NCI-H1105 (cell line): ENCODE results near the gene AKNA.

Experiments
- DNase-seq: peaks from one replicate; lab custom pipeline; 2025; lab: John Stamatoyannopoulos, UW

AKNA gene

DNA sequence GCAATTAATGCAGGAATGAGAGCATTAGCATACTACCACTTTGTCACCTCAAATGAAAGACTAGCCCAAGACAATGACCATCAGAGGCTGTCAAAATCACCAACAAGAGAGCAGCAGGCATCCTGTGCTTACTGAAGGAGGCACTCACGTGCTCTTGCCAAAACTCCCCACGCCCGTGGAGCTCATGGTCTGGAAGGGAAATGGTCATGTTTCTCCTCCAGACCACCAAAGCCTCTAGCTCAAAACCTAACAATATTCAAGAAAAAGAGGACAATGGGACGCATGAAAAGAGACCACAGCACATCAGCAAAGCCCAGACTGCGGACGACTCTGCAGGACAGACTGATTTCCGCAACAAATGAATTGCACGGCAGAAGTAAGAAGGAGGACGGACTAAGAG, 12.8 kb downstream of the AKNA start:
- no peak for DNase-seq

DNA sequence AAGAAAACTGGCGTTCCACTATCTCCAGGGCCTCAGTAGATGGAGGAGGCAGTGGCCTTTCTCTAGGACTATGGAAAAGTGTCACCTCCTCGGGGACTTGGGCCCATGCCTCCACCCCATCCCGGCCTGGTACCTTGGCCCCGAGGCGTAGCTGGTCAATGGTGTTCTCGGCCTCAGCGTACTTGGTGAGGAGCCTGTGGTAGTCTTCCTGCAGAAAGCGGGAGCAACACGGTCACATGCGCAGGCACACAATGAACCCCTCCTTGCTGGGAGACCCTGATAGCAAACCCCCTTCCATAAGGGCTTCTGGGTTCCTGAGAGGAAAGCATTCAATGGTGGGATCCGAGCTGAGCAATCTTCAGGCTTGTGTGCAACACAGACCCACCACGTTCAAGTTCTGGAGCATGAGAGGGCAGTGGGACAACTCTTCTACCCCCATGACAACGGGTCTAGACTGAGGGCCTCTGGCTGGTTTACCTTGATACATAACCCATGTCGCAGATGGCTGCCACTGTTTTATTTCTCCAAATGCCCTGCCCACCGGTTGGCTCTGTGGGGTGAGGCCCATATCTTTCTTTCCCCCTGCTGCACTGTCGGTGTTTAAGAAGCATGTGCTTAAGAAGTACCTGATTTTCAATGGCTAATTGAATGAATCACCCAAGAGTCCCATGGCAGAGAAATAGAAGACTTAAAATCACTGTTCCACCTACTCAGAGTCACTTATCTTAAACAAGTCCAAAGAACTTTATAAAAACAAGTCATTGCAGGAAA, 13.6 kb downstream of the AKNA start:
- DNase-seq: no peak

DNA sequence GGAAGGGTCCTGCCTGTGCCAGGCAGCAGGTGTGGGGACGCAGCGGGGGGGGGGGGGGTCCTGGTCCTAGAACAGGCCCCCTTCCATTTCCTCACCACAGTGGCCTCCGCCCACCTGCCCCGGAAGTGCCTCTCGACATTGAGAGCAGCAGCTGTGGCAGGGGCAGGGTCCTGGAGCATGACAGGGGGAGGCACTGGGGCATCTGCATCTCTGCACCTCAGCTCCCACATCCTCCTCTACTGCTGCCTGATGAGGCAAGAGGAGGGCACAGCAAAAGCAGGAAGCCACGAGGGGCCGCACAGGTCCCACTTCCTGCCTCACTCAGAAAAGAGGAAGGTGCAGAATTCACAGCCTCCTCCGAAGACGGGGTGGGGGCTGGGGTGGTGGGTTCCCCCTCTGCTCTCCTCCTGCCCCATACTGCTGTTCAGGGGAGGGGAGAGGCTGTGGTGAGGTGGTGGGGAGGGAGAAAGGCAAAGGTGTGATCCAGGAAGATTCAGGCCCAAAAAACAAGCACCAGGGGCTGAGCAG, 14.8 kb downstream of the AKNA start:
- no peak for DNase-seq

DNA sequence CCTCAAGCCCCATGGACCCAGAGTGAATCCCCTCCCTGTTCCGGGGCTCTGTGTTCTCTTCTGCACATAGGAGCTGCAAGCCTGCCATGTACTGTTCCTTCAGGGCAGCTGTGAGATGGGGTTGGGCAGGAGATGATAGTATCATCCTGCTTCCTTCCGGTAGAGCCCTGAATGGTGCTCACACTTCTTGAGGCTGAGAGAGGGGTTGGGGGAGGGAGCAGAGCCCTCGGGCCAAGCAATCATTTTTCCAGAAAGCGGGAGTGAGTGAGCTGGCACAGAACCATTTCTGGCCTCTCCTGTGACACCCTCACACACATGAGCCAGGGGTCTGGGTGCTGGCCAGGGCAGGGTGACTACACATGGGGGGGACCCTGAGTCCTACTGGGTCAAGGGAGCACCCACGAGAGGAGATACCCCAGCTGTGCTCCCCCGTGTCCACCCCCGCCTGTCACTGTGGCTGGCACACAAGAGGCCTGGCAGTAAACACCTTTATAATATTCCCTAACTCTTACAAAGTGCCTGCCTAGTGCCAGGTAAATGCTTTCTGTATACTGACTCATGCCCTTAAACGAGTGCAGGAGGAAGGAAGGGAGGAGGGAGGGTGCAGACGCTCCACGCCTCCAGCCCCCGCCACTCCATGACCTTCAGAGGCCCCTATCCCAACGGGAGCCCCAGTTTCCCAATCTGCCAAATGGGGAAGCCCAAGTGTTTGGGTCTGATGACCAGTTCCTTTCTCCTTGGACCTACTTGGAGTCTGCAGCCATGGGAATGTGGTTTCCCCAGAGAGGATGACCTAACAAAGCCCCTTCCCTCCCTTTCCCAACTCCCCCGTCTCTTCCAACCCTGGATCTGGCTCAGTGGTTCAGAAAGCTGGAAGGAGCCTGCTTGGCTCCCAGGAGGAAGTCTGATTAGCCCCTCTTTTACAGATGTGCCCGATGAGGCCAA, 15.5 kb downstream of the AKNA start:
- DNase-seq: no peak

DNA sequence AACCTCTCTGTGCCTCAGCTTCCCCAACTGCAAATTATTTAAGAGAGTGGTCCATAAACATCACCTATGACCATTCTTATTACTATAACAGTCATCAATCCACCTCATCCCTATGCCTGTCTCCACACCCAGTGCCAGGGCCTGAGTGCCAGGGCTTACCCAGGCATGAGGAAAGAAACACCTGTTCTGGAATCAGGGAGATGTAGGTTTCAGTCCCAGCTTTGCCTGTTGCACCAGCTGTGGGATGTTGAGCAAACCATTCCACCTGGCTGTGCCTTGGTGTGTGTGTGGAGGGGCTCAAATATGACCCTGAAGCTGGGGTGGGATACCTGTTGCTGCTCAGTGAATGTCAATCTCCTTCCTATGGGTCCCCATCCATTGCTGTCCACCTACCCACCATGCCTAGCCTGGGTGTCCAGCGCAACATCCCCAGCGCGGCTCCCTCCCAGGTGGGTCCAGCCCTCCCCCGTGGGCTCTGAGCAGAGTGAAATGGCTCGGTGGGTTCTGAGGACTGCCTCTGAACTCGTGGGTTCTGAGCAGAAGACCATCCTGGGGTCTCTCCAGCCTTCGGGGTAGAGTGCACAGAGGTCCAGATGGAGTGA, 16.3 kb downstream of the AKNA start:
- DNase-seq: no peak

DNA sequence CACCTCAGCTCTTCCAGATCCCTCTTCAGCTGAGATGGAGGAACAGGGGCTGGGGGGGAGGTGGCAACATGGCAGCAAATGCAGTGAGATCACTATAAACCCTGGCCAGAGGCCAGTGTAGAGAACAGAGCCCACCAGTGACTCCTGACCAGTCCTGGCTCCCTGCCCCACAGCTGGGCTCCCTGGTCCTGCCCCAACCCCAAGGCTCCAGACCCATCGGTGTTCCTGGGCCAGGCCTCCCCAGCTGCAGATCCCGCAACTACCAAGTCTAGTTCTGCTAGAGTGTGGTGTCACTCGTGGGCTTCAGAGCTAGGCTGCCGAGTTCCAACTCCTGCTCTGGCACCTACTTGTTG, 16.8 kb downstream of the AKNA start:
- DNase-seq: no peak

DNA sequence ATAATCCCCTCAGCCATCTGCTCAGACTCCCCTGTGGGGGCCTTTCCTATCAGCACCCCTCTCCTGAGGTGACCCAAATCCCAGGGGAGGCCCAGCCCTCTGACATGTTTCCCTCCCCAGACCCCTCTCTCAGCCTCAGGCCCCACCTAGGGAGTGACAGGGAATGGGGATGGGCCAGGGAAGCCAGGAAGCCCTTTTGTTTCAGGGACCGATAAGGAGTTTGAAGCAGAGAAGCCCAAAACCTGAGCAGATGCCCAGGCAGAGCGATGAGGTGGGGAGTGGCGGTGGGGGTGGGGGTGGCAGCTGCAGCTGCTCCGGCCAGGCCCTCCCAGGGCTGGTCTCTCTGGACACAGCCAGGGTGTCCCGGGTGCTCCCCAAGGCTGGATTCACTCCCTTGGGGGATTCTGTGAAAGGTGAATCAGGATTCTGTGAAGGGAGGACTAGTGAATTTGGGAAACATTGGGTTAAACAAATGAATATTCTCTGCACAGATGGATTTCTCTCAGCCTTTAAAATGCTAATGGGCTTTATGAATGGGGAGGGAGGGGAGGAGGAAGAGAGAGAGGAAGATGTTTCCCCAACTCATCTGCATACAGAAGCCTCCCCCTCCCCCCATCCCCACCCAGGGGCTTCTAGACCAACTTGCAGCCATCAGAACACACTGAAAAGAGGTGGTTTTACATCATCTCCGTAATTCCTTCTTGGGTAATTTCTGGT, 17.4 kb downstream of the AKNA start:
- DNase-seq: no peak

DNA sequence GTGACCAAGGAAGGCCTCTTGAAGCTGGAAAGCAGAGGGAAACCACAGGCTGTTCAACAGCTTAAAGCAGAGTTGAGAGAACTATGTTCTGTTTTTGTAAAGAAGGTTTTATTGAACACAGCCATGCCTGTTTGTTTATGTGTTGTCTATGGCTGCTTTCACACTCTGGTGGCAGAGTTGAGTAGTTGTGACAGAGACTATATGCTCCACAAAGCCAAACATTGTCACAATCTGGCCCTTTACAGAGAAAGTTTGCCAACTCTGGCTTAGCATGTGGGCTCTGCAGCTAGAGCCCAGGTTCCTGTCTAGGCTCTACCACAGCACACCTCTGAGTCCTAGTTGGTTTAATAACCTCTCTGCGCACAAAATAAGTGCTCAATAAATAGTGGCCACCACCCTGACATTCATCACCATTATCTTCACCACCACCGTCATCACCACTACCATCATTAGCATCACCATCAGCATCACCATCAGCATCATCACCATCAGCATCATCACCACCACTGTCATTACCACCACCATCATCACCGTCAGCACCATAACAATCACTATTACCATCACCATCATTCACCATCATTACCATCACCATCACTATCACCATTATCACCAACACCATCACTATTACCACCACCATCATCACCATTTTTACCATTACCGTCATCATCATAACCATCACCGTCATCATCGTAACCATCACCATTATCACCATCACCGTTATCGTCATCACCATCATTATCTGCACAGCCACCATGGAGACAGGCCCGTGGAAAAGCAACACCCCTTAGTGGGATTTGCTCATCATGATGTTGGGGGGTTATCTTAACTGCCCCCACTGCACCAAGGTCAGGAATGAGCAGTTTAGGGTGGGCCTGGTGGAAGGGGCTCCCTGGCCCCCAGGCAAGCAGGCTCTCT, 18.3 kb downstream of the AKNA start:
- no peak for DNase-seq

DNA sequence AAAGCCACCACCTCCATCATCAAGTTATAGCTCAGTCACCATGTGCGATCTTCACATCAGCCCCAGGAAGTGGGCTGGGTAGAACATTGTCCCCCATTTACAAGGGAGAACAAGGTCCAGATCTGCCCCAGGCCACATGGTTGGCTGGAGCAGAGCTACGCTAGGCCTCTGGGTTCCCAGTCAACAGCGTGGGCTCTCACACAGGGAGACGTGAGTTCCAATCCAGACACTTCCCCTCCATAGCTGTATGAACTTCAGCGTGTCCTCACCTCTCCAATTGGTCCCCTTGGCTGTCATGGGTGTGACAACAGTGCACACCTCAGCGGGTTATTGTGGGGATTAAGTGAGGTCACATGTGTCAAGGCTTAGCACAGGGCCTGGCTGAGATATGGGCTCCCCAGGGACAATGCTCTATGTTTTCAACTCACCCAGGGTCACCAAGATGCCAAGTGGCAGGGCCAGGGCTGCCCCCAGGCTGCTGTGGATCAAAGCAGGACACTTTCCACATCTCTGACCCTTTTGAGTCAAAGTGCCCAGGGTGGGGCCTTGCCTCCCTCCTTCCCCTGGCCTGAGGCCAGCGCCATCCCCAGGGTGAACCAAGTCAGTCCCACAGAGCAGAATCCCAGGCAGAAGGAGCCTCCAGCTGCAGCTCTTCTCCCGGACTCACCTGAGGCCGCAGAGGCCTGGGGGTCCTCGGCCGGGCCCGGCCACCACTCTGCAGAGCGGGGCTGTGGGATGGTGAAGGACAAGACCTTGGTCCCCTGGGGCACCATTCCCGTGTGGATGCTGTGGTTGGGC, 19.8 kb downstream of the AKNA start:
- no peak for DNase-seq

DNA sequence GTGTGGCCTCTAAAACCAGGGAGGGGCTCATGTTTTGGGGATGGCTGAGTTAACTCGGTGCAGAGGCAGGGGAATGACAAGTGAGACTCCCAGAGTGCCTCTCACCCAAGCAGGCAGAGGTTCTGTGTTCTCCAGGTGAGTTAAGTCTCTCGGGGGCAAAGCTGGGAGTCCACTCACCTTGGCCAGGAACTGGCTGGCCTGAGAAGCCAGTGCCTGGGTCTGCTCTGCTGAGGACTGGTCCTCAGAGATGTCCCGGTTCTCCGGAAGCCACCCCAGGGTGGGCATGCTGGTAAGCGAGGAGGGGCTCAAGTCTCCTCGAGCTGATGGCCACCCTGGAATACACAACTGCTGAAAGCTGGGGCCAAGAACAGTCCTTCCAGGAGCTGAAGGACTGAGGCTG, 20.4 kb downstream of the AKNA start:
- no peak for DNase-seq

DNA sequence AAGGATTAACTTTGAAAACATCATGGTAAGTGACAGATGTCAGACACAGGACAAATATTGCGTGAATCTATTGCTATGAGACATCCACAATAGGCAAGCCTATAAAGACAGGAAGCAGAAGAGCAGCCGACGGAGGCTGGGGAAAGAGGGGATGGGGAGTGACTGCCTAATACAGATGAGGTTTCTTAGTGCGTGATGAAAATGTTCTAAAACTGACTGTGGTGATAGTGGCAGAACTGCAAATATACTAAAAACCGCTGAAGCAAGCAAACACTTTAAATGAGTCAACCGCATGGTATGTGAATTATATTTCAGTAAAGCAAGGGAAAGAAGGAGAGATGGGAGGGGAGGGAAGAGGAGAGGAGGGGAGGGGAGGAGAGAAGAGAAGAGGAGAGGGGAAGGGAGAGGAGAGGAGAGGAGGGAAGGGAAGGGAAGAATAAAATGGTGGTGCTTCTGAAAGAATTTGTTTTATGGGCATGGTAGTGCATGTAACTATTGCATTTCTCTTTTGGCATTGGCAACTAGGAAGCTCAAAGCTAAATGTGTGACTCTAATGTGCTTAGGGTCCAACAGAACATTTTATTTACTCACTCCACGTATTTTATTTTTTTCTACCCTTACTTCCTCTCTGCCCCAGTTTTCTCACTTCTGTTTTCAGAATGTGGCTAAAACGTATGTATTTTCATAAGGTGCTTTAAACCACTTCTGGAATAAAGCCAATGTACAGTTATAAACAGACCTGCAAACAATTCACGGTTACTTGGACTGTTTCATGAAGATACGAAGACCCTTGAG, 21.3 kb downstream of the AKNA start:
- DNase-seq: no peak

DNA sequence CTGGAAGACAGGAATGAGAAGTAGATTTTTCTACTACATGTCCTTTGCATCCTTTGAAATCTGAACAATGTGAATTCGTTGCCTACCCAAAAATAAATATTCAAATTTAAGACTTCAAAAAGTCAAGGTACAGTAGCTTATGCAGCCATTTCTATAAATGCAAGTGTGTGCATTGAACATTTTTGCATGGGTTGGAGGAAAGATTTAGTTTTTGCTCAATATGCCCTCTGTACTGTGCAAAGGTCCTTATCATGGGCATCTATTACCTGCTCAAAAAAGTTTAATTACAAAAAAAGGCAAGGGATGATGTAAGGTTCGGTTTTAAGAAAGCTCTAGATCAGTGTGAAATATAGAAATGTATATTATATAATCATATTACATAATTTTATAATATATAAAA, 22.6 kb downstream of the AKNA start:
- DNase-seq: no peak

DNA sequence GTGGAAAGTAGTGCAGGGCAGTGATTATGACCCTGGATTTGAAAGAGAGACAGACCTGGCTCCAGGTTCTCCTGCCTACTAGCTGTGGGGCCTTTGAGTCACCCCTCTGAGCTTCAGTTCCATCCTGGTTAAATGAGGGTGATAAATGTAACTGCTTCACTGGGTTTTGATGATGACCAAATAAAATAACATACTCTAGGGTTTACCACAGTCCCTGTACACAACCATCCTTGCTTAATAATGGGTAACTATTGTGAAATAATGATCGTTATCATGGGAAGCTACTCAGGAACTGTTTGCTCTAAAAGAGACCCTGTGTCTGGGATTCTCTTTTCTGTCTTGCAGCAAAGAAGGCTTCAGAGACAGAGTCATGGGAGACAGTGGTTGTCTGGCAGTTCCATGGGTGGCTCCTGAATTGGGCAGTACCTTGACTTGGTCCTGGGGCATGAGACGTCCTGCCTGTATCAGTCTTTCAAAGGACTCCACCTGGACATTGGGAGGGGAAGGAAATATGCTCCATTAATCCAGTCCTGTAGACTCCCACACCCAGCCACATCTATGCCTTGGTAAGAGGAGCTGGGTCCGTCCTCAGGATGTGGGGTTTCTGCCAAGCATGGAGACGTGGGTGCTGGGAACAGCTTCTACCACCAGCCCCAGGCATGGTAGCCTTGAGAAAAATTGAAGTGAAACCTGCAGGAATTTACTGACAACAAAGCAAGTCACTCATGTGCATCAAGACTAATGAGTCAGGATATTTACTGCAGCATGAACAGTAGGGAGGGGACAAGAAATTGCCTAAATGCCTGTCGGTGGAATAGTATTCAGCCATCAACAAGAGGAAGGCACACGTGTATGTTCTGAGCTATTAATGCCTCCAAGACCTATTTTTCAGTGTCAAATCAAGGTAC, 23.4 kb downstream of the AKNA start:
- DNase-seq: no peak

DNA sequence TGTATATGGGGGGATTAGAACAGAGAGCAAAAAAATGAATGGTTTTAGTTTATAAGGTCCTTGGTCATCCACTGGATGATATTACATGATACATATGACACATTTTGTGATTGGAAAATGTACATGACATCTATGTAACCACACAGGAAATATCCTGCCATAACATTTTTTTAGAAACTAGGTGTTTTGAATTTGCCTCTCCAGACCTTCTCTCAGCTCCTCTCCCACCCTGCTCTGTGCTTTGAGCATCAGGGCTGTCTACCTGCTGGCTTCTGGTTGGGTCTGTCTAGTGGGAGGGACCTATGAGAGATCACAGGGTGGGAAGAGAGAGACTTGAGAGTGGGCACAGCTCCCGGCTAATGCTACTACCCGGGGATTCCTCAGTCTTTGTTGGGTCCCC, 24.4 kb downstream of the AKNA start:
- no peak for DNase-seq

DNA sequence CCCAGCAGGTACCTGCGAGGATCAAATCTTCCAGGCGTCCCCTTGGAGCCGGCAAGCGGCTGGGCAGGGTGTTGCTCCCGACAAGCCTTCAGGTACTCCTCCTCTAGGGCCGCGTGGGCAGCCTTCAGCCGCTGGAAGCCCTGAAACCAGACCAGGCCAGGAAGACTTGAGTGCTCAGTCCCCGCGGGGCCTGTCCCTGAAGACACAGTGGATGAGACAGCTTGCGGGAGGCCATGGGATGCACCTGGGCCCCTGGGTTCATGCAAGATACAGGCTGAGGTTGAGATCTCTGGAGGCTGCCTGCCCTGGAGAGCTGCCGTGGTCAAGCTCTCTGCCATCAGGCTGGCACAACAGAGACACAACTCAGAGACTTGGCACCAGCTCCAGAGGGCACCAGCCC, 25.4 kb downstream of the AKNA start:
- DNase-seq: no peak

DNA sequence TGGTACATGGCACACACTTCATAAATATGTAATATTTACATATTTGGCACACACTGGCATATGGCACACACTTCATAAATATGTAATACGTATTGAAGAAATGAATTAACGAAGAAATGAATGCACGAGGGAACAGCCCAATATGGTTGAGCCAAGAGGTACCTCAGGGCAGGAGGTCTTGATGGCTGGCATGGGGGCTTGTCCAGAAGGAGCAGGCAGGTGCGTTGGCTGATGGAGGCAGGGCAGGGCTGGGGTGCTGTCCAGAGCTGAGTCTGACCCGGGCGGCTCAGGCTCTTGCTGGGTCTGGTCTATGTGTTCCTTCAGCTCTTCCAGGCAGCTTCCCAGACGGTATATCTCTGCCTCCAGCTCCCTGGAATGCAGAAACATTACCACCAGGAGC, 26.2 kb downstream of the AKNA start:
- DNase-seq: no peak

DNA sequence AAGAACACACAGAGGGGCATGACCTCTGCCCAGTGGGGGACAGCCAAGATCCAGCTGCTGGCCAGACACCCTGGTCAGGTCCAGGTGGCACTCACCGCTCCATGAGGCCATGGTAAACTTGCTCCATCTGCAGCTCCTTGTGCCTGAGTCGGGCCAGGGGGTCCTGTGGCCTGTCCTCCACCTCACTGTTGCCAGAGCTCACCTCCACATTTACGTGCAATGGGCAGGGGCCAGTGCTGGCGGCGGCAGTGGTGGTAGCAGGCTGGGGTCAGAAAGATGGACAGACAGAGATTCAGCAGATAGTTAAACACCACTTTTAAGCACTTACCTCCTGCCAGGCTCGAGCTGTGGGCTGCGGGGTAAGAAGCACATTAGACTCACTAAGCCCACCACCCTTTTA, 28.0 kb downstream of the AKNA start:
- DNase-seq: no peak

DNA sequence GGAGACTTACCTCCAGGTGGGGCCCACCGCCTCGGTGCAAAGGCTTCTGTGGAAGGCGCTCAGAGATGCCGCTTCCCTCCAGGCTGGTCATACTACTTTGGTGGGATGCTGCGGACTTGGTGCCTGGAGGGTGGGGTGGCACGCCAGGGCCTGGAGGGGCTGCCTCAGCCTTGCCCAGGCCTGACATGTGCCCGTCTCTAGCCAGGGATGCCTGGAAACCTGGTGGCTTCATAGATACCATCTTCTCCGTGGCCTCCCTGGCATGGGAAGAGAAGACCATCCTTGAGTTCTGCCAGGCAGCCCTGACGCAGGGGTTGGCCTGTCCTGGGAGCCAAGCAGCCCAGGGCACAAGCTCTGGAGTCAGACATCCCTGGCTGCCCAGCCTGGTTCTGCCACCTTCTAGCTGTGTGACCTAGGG, 29.9 kb downstream of the AKNA start:
- no peak for DNase-seq
